Ishikawa (cell line): ENCODE data around the gene PKP4.

Source experiments
- CEBPB ChIP-seq: IDR thresholded peaks from 2 replicates; pipeline ENCODE4 v1.6.1; 2012
- CREB1 ChIP-seq: IDR thresholded peaks from 2 replicates; pipeline ENCODE4 v1.6.1; 2012; ENCODE audit warnings: low read depth
- EP300 ChIP-seq: IDR thresholded peaks from 2 replicates; pipeline ENCODE4 v1.6.1; 2012; ENCODE audit warnings: borderline replicate concordance
- FOXM1 ChIP-seq: IDR thresholded peaks from 2 replicates; pipeline ENCODE4 v1.6.1; 2012; ENCODE audit warnings: low read depth, borderline replicate concordance
- ZBTB7A ChIP-seq: IDR thresholded peaks from 2 replicates; pipeline ENCODE4 v1.6.1; 2012; ENCODE audit warnings: low read depth

- TF ChIP-seq CREB1, result no peak
- TF ChIP-seq EP300, result no peak
- TF ChIP-seq FOXM1, result no peak
- no peak for TF ChIP-seq CEBPB
- TF ChIP-seq ZBTB7A, result no peak
Measured at GRCh38 chr2:158467248-158467647, 10.5 kb downstream of the PKP4 start.
